Skeletal muscle tissue (tissue), 4 donors: ENCODE measurements around the gene ZNF256. TPM values are rescaled to one million over a fixed set of nuclear protein-coding genes. Genes with fewer than 3 reads are reported as not detected.

Source experiments
- H3K27ac ChIP-seq: one replicate; pipeline ENCODE4 v1.7.0; 2013; ENCODE audit warnings: mild to moderate bottlenecking, low read depth, low read length, inconsistent platforms
- H3K27me3 ChIP-seq, 3 donors: one replicate each; pipeline ENCODE4 v1.7.0; 2013; ENCODE audit warnings: low read length in 3 of 3; ENCODE audit not compliant: control insufficient read depth in 3 of 3, insufficient read depth in 3 of 3
- H3K36me3 ChIP-seq, 3 donors: one replicate each; pipeline ENCODE4 v1.7.0; 2013; ENCODE audit warnings: low read length in 3 of 3; ENCODE audit not compliant: control insufficient read depth in 3 of 3, insufficient read depth in 3 of 3
- H3K4me1 ChIP-seq, 3 donors: one replicate each; pipeline ENCODE4 v1.7.0; 2013; ENCODE audit warnings: low read length in 3 of 3, mild to moderate bottlenecking in 3 of 3; ENCODE audit not compliant: control insufficient read depth in 3 of 3, insufficient read depth in 3 of 3
- H3K4me3 ChIP-seq, 3 donors: one replicate each; pipeline ENCODE4 v1.7.0; 2013; ENCODE audit warnings: low read length in 3 of 3
- H3K9ac ChIP-seq, 3 donors: one replicate each; pipeline ENCODE4 v1.7.0; 2013; ENCODE audit warnings: low read length in 3 of 3, mild to moderate bottlenecking in 3 of 3, moderate library complexity in 2 of 3, low read depth in 1 of 3
- H3K9me3 ChIP-seq, 3 donors: one replicate each; pipeline ENCODE4 v1.7.0; 2013; ENCODE audit warnings: low read length in 3 of 3; ENCODE audit not compliant: control insufficient read depth in 3 of 3
- total RNA-seq: library from RNA; depleted of rRNA; stranded (reverse); fragments of >200 nt; gene quantifications from one replicate; pipeline ENCODE4 v1.2.3, GENCODE V29; 2014
- donor health status: Osteomylitis.

ZNF256 gene
- 12.0 TPM for total RNA-seq

GRCh38 chr19:57947419-57948134 is at the start of gene ZNF256:
Gene ZNF256 (minus strand): TSS chr19:57947706. CDS start chr19:57947474, 232 bp downstream.
- no peaks in the 10 kb centered on the region for H3K27me3 ChIP-seq
- peaks cover 19 to 23% (median 21%) of the 10 kb centered on the region in 3 donors for H3K36me3 ChIP-seq
- H3K27ac ChIP-seq: peak within 1 kb of the TSS; percentile 85
- peak within 1 kb of the TSS; percentile 91 to 97 (median 92) for H3K4me3 ChIP-seq
- peaks cover 9 to 15% (median 10%) of the 10 kb centered on the region in 3 donors for H3K4me1 ChIP-seq
- peak within 1 kb of the TSS; percentile 88 to 91 (median 90) for H3K9ac ChIP-seq
- peaks cover 11 to 27% (median 23%) of the 10 kb centered on the region in 3 donors for H3K9me3 ChIP-seq

DNA sequence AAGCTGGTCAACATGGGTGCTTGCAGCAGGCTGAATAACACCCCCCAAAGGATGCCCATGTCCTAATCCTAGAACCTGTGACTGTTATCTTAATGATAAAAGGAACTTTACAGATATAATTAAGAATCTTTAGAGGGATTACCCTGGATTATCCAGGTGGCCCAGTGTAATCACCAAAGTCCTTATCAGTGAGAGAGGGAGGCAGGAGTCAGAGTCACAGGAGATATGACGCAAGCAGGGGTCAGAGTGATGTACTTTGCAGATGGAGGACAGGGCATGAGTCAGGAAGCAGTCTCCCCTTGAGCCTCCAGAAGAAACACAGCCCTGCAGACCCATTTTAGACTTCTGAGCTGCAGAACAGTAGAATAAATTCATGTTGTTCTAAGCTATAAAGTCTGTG is 45.3 kb upstream of the ZNF256 start:
- H3K4me1 ChIP-seq: no peaks in the 10 kb centered on the region
- H3K4me3 ChIP-seq: peak overlapping the region in 1 of 3 donors; percentile 48
- no peaks in the 10 kb centered on the region for H3K27me3 ChIP-seq
- no peak overlapping the region for H3K9ac ChIP-seq
- peaks cover 69 to 74% (median 70%) of the 10 kb centered on the region in 3 donors for H3K36me3 ChIP-seq
- no peak overlapping the region for H3K27ac ChIP-seq
- H3K9me3 ChIP-seq: peaks cover 42 to 48% (median 44%) of the 10 kb centered on the region in 3 donors

DNA sequence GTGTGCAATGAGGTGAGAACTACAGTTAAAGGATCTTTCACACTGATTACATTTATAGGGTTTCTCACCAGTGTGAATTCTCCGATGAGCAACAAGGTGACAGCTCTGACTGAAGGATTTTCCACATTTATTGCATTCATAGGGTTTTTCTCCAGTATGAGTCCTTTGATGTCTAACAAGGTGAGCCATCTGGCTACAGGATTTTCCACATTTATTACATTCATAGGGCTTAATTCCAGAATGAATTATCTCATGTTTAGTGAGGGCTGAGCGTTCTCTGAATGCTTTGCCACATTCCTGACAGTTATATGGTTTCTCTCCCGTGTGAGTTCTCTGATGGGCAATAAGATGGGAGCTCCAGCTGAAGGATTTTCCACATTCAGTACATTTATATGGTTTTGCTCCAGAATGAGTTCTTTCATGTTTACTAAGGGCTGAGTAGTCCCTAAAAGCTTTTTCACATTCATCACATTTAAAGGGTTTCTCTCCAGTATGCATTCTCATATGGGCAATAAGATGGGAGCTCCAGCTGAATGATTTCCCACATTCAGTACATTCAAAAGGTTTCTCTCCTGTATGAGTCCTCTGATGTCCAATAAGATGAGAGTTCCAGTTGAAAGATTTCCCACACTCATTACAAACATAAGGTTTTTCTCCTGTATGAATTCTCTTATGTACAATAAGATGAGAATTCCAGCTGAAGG is 31.2 kb upstream of the ZNF256 start:
- H3K36me3 ChIP-seq: peaks cover 77 to 86% (median 85%) of the 10 kb centered on the region in 3 donors

DNA sequence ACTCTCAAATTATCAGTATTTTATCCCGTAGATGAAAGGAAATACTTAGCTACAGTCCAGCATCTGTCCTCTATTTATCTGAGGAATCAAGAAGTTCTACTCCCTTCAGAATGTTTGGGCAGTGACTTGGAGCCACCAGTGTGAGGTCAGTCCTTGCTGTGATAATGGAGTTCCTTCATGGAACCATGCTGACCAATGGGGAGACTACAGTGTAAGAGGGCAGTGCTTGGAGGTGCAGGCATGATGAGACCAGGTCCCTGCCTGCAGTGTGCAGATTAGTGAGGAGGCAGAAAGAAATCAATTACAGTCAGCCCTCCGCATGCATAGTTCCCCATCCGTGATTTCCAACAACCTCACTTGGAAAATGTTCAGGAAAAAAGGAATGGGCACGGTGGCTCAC is 26.9 kb upstream of the ZNF256 start, which contains the start of gene C19orf18:
C19orf18 (minus strand) TSS at position 101 of the 400 bp plus-strand sequence. CDS start 102 bp downstream, outside the sequence.
- Histone ChIP-seq H3K4me1 (no peaks in the 10 kb centered on the region), H3K27me3 (no peaks in the 10 kb centered on the region), H3K27ac (no peak within 1 kb of the TSS), H3K9me3 (peaks cover 45 to 80% (median 73%) of the 10 kb centered on the region in 3 donors), H3K36me3 (peaks cover 45 to 65% (median 52%) of the 10 kb centered on the region in 3 donors), H3K9ac (no peak within 1 kb of the TSS), H3K4me3 (peak within 1 kb of the TSS in 1 of 3 donors; percentile 25)

More for the DNA sequence above, 31.2 kb upstream of the ZNF256 start:
- Histone ChIP-seq H3K27ac (no peak overlapping the region), H3K4me3 (peak overlapping the region; percentile 8 to 46 (median 15)), H3K27me3 (no peaks in the 10 kb centered on the region), H3K4me1 (no peaks in the 10 kb centered on the region), H3K9me3 (peaks cover 62 to 87% (median 81%) of the 10 kb centered on the region in 3 donors), H3K9ac (no peak overlapping the region)

DNA sequence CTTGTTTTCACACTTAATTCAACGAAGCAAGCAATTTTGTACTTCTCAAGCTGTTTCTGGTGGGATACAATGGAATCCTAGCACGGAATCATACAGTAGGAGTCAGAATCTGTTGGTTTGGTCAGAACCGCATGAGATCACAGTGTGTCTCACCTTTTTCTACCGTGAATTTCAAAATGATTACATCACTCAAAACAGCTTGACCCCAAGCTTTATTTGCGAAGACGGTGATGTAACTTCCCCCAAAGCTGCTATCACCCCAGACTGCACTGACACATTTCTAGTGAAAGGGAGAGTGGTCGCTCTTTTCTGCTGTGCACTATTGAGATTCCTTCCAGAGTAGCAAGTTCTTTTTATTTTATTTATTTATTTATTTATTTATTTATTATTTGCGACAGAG is 17.3 kb upstream of the ZNF256 start:
- Histone ChIP-seq H3K36me3 (peaks cover 8 to 15% (median 15%) of the 10 kb centered on the region in 3 donors), H3K4me3 (no peak overlapping the region), H3K9ac (no peak overlapping the region), H3K4me1 (no peaks in the 10 kb centered on the region), H3K27ac (no peak overlapping the region), H3K9me3 (peaks cover 16 to 31% (median 28%) of the 10 kb centered on the region in 3 donors), H3K27me3 (no peaks in the 10 kb centered on the region)

- no peak overlapping the region for H3K9ac ChIP-seq
- H3K36me3 ChIP-seq: peaks cover 6 to 8% (median 7%) of the 10 kb centered on the region in 3 donors
- no peaks in the 10 kb centered on the region for H3K4me1 ChIP-seq
- H3K4me3 ChIP-seq: no peak overlapping the region
- H3K27ac ChIP-seq: no peak overlapping the region
- H3K9me3 ChIP-seq: peaks cover 14 to 28% (median 20%) of the 10 kb centered on the region in 3 donors
- no peaks in the 10 kb centered on the region for H3K27me3 ChIP-seq
Measured at GRCh38 chr19:57961785-57962184, 14.3 kb upstream of the ZNF256 start.

GRCh38 chr19:57954996-57955395 is 7.5 kb upstream of the ZNF256 start:
- Histone ChIP-seq H3K4me3 (no peak overlapping the region), H3K27me3 (no peaks in the 10 kb centered on the region), H3K9ac (no peak overlapping the region), H3K9me3 (peaks cover 14 to 29% (median 16%) of the 10 kb centered on the region in 3 donors), H3K4me1 (no peaks in the 10 kb centered on the region), H3K36me3 (peaks cover 2 to 4% (median 3%) of the 10 kb centered on the region in 3 donors), H3K27ac (no peak overlapping the region)

GRCh38 chr19:57949702-57950101 is 2.2 kb upstream of the ZNF256 start:
- Histone ChIP-seq H3K36me3 (peaks cover 3 to 7% (median 4%) of the 10 kb centered on the region in 3 donors), H3K9ac (no peak overlapping the region), H3K4me3 (no peak overlapping the region), H3K27ac (no peak overlapping the region), H3K4me1 (peaks cover 9 to 15% (median 10%) of the 10 kb centered on the region in 3 donors), H3K9me3 (peaks cover 5 to 23% (median 18%) of the 10 kb centered on the region in 3 donors), H3K27me3 (no peaks in the 10 kb centered on the region)

- no peak overlapping the region for H3K9ac ChIP-seq
- peaks cover 9 to 15% (median 10%) of the 10 kb centered on the region in 3 donors for H3K4me1 ChIP-seq
- H3K27me3 ChIP-seq: no peaks in the 10 kb centered on the region
- H3K9me3 ChIP-seq: peaks cover 5 to 20% (median 18%) of the 10 kb centered on the region in 3 donors
- H3K4me3 ChIP-seq: no peak overlapping the region
- H3K27ac ChIP-seq: no peak overlapping the region
- peaks cover 5 to 8% (median 5%) of the 10 kb centered on the region in 3 donors for H3K36me3 ChIP-seq
Measured at GRCh38 chr19:57949296-57949695, 1.8 kb upstream of the ZNF256 start.
